A549 (cell line): ENCODE measurements around the gene RPS17. TPM values are rescaled to one million over a fixed set of nuclear protein-coding genes. Genes with fewer than 3 reads are reported as not detected.
"Not testable (repeated sequence)": the region's sequence is repeated elsewhere in the genome, so short reads cannot be mapped to it uniquely, and the experiment has no call there.

Source experiments
- ATAC-seq, 2 experiments: fragments of 200-7000 bp in 1 of 2; fragments of >200 bp in 1 of 2; cut with Nextera tagmentation in 1 of 2; cut with Tn5 transposase in 1 of 2; 3 replicates each; pipeline versions ENCODE4 v1.8.0 to v1.9.1; 2018 to 2020; ENCODE audit warnings: mild to moderate bottlenecking in 1 of 2, moderate library complexity in 1 of 2
- CTCF ChIA-PET: fragments of 300-600 bp; sonication (Branson Sonifier 250); formaldehyde crosslinking; extraction: SDS; loops from one replicate; lab custom pipeline; 2021; ENCODE audit warnings: antibody characterized with exemption, inconsistent platforms; lab: Yijun Ruan, JAX
- POLR2A ChIA-PET: fragments of 350-600 bp; formaldehyde crosslinking; extraction: SDS; loops from one replicate; lab custom pipeline; 2021; ENCODE audit warnings: antibody characterized with exemption, inconsistent platforms; lab: Yijun Ruan, JAX
- DNase-seq, 2 experiments: peaks; one replicate each; pipeline versions ENCODE4 v3.0.0 to v3.0.0-alpha.2; 2011 to 2016; ENCODE audit warnings: low read depth in 1 of 2, low spot score in 1 of 2
- FAIRE-seq: peaks from 2 replicates; lab custom pipeline; 2011; peaks lifted over from hg19 to GRCh38; lab: Jason Lieb, UNC
- H3K27ac ChIP-seq, 2 experiments: fragments of >200 bp; sonication (Bioruptor Twin); formaldehyde crosslinking; 3 replicates each; pipeline ENCODE4 v1.5.1; 2016 to 2017
- H3K4me1 ChIP-seq: fragments of >200 bp; sonication (Bioruptor Twin); formaldehyde crosslinking; 3 replicates; pipeline ENCODE4 v1.6.1; 2016
- H3K4me2 ChIP-seq: fragments of >200 bp; sonication (Bioruptor Twin); formaldehyde crosslinking; 3 replicates; pipeline ENCODE4 v1.6.1; 2016
- H3K4me3 ChIP-seq: fragments of >200 bp; sonication (Bioruptor Twin); formaldehyde crosslinking; 3 replicates; pipeline ENCODE4 v1.5.1; 2016
- H3K9me3 ChIP-seq: fragments of >200 bp; sonication (Bioruptor Twin); formaldehyde crosslinking; 3 replicates; pipeline ENCODE4 v1.6.1; 2016
- RAD21 ChIP-seq, 2 experiments: fragments of >200 bp in 1 of 2; sonication (Bioruptor Twin) in 1 of 2; formaldehyde crosslinking in 1 of 2; IDR thresholded peaks in 1 of 2; conservative IDR thresholded peaks in 1 of 2; 2 replicates in 1 of 2; 3 replicates in 1 of 2; pipeline ENCODE4 v1.6.1; 2012 to 2018; ENCODE audit warnings: inconsistent platforms in 1 of 2
- WGBS: methylation state at CpG from one replicate; pipeline ENCODE4 v1.1.6; 2017; ENCODE audit errors: missing lambda C conversion rate; 5-methylcytosine and 5-hydroxymethylcytosine counted together
- polyA plus RNA-seq, 4 experiments: library from polyadenylated mRNA; depleted of rRNA in 3 of 4; stranded (reverse); fragments of >200 nt; fragmentation: RNase III in 1 of 4; extraction: RNeasy Plus Mini Kit Qiagen cat#74134 plus additional on column Dnase treatment in 1 of 4; gene quantifications; 2 replicates in 3 of 4; 3 replicates in 1 of 4; pipeline ENCODE4 v1.2.3, GENCODE V29; 2011 to 2017

Gene RPS17
- polyA plus RNA-seq, 2 of the 4 experiments (the other 2 are of a cell fraction) = 6,127 to 8,061 TPM

DNA sequence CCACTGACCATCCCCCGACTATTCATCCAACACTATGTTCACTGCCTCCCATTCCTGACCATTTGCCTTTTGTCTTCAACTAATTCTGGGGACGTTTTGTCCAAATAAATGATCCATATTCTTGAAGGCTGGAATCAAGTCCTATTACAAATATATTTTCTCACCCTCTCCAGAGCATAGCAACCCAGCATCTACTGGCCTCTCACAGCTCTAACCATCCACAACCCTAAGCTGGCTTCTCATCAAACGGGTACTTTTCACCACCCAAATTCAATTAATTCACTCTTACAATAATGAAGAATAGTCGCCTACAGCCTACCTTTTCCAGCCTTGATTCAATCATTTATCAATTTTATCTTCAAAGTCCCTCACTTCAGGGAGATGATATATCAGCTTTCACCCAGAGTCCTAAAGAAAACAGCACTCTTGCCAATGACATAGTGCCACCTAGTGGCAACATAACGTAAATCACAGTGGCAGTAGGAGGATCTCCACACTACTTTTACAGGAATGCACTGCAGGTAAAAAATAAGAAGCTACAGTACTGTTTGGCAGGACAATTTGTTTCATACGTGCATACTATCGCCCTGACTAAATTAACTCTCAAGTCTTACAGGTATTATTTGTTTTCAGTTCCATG lies 37.4 kb downstream of the RPS17 start:
- ATAC-seq = peak; percentile 85 to 95
- CTCF ChIA-PET, H3K4me2 ChIP-seq, H3K27ac ChIP-seq, POLR2A ChIA-PET, FAIRE-seq, DNase-seq, H3K4me3 ChIP-seq, H3K4me1 ChIP-seq: not testable (repeated sequence)
- peaks cover 13% of the 10 kb centered on the region; the same call in 2 of the 3 replicates for H3K9me3 ChIP-seq
- WGBS = 27% methylated on average over 4 of the region's 7 CpGs
- peak in 1 of 2 experiments; percentile 27; a peak in 2 of 5 replicates for TF ChIP-seq RAD21 (conservative IDR thresholded peaks at IDR 0.05 in 1 of 2, IDR thresholded peaks at IDR 0.05 in 1 of 2)

DNA sequence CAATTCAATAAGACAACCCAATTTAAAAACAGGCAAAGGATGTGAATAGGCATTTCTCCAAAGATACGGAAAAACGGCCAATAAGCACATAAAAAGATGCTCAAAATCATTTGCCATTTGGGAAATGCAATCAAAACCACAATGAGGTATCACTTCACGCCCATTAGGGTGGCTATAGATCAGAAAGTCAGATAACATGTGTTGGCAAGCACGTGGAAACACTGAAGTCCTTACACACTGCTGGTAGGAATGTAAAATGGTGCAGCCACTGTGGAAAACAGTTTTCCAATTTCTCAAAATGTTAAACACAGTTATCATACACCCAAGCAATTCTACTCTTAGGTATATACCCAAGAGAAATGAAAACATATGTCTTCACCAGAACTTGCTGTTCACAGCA lies 39.5 kb downstream of the RPS17 start:
- FAIRE-seq, H3K4me2 ChIP-seq, H3K4me1 ChIP-seq, POLR2A ChIA-PET, H3K27ac ChIP-seq, DNase-seq, CTCF ChIA-PET, H3K4me3 ChIP-seq, ATAC-seq: not testable (repeated sequence)
- 70% methylated on average over 4 of the region's 4 CpGs for WGBS
- H3K9me3 ChIP-seq = peaks cover 17% of the 10 kb centered on the region; the same call in 2 of the 3 replicates

DNA sequence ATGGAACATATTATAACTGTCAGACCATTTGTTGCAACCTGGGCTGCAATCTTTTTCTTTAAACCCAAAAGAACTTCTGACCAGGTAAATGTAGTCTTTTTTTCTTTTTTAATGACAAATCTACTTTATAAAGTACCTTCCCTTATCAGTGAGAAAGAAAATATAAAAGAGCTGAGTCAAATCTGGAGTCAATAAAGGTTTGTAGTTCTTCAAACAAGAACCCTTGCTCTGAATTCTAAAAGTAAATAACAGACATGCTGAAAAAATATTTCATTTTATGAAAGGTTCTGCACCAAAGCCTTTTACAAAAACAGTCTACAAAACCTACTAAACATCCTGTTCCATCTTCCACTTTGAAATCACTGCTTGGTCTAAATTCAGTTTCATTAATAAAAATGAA lies 42.3 kb downstream of the RPS17 start:
- ATAC-seq, POLR2A ChIA-PET, H3K4me1 ChIP-seq, DNase-seq, CTCF ChIA-PET, H3K4me2 ChIP-seq, H3K4me3 ChIP-seq, H3K27ac ChIP-seq, FAIRE-seq: not testable (repeated sequence)
- peaks cover 17% of the 10 kb centered on the region; the same call in 2 of the 3 replicates for H3K9me3 ChIP-seq

DNA sequence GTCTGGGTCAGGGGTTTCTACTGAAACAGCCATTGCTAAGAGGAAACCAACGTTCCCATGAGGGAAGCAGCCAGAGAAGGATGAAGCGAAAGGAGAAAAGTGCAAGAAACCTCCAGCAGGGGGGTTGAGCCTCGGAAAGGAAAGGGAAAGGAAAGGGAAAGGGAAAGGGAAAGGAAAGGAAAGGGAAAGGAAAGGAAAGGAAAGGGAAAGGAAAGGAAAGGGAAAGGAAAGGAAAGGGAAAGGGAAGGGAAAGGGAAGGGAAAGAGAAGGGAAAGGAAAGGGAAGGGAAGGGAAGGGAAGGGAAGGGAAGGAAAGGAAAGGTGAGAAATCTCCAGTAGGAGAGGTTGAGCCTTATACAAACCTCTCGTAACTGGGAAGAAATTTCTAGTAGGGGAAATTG lies 52.0 kb downstream of the RPS17 start:
- CTCF ChIA-PET, H3K9me3 ChIP-seq, H3K4me2 ChIP-seq, H3K4me3 ChIP-seq, DNase-seq, FAIRE-seq, H3K4me1 ChIP-seq, POLR2A ChIA-PET, H3K27ac ChIP-seq, ATAC-seq: not testable (repeated sequence)
- WGBS = 70% methylated on average over 4 of the region's 4 CpGs

DNA sequence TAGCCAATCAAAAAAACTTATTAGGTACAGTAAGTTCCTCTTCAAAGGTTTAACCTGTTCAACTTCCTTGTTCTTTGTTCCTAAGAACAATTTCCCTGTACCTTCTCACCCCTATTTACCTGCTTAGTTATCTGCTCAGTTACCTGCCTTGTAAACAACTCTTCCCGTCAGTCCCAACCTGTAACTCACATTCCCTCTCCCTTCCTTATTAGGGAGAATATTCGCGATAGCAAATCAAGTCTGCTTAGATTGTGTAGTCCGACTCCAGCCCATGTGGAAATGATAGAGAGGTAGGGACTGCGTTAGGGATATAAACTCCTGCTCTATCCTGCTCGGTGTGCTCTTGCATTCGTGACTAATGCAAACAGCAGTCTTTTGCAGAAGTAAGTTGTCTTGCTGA lies 53.2 kb downstream of the RPS17 start:
- H3K4me3 ChIP-seq, H3K4me2 ChIP-seq, DNase-seq, H3K27ac ChIP-seq, H3K4me1 ChIP-seq, CTCF ChIA-PET, ATAC-seq, FAIRE-seq, POLR2A ChIA-PET, H3K9me3 ChIP-seq: not testable (repeated sequence)
- 83% methylated on average over 7 of the region's 7 CpGs for WGBS

Other genes starting within 250 kb of the RPS17 start
- 0.74 and 0.84 TPM in 2 replicates for gene GOLGA6L10, start 191.0 kb downstream of the RPS17 start, polyA plus RNA-seq (2011; rRNA removed)
- gene GOLGA6L10, start 191.0 kb downstream of the RPS17 start, polyA plus RNA-seq (2017; fragmentation: RNase III; extraction: RNeasy Plus Mini Kit Qiagen cat#74134 plus additional on column Dnase treatment) = 0.62 to 1.1 TPM (median 0.98 TPM) in 3 replicates
- gene GOLGA6L9, start 110.6 kb downstream of the RPS17 start, polyA plus RNA-seq (2011; rRNA removed) = 4.7 and 6.3 TPM in 2 replicates
- gene GOLGA6L9, start 110.6 kb downstream of the RPS17 start, polyA plus RNA-seq (2017; fragmentation: RNase III; extraction: RNeasy Plus Mini Kit Qiagen cat#74134 plus additional on column Dnase treatment) = 3.9 to 4.8 TPM (median 4.4 TPM) in 3 replicates
- gene CPEB1, start 106.9 kb upstream of the RPS17 start, polyA plus RNA-seq (2011; rRNA removed) = 7.0 and 7.7 TPM in 2 replicates
- 2.7 to 2.8 TPM (median 2.7 TPM) in 3 replicates for gene CPEB1, start 106.9 kb upstream of the RPS17 start, polyA plus RNA-seq (2017; fragmentation: RNase III; extraction: RNeasy Plus Mini Kit Qiagen cat#74134 plus additional on column Dnase treatment)
- 0.56 and 0.68 TPM in 2 replicates for gene AP3B2, start 169.4 kb upstream of the RPS17 start, polyA plus RNA-seq (2011; rRNA removed)
- 0.32 to 0.63 TPM (median 0.46 TPM) in 3 replicates for gene AP3B2, start 169.4 kb upstream of the RPS17 start, polyA plus RNA-seq (2017; fragmentation: RNase III; extraction: RNeasy Plus Mini Kit Qiagen cat#74134 plus additional on column Dnase treatment)